PFSK-1 (cell line): Measurements from ENCODE around the gene SPAG5.

Source experiments
- FOXP2 ChIP-seq: optimal IDR thresholded peaks from 2 replicates; pipeline ENCODE3; 2011; ENCODE audit warnings: borderline replicate concordance, control low read depth, inconsistent platforms; ENCODE audit not compliant: insufficient read depth; ENCODE audit errors: extremely low read length, extremely low read depth
- POLR2AphosphoS5 ChIP-seq: IDR thresholded peaks from 2 replicates; pipeline ENCODE4 v1.6.1; 2012; ENCODE audit warnings: low read depth, mild to moderate bottlenecking, control low read depth, low read length, moderate library complexity
- SIN3A ChIP-seq: IDR thresholded peaks from 2 replicates; pipeline ENCODE4 v1.6.1; 2012; ENCODE audit warnings: mild to moderate bottlenecking, low read length, moderate library complexity, borderline replicate concordance; ENCODE audit not compliant: insufficient read depth
- TAF1 ChIP-seq: IDR thresholded peaks from 2 replicates; pipeline ENCODE4 v1.6.1; 2012; ENCODE audit warnings: low read length, control low read depth, borderline replicate concordance; ENCODE audit not compliant: insufficient read depth
- TF ChIP-seq, protein P1 (sequence below), 2 experiments: IDR thresholded peaks; 2 replicates each; pipeline versions ENCODE4 v1.6.1 to v1.8.0; 2011 to 2012; ENCODE audit warnings: low read depth in 2 of 2, low read length in 2 of 2, control low read depth in 1 of 2, inconsistent platforms in 1 of 2, mild to moderate bottlenecking in 1 of 2, moderate library complexity in 1 of 2; ENCODE audit not compliant: insufficient read depth in 1 of 2

Gene SPAG5

DNA sequence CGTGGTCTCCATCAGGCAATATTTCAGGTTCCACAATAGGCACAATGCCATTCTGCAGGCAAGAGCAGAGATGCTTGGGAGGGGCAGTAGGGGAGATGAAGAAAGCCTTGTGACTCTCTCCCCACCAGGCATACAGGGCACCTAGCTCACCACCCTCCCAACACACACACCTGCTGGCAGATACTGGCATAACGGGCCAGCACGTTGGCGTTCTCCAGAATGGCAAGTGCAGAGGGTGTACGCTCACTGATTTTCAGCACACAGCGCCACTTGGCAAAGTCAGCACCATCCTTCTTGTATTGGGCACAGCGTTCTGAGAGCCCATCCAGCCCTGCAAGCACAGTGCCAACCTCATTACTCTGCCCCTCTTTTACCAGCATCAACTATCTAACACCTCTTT lies 24.3 kb downstream of the SPAG5 start:
- no peak for TF ChIP-seq TAF1
- TF ChIP-seq POLR2AphosphoS5: no peak
- TF ChIP-seq, protein P1, sequence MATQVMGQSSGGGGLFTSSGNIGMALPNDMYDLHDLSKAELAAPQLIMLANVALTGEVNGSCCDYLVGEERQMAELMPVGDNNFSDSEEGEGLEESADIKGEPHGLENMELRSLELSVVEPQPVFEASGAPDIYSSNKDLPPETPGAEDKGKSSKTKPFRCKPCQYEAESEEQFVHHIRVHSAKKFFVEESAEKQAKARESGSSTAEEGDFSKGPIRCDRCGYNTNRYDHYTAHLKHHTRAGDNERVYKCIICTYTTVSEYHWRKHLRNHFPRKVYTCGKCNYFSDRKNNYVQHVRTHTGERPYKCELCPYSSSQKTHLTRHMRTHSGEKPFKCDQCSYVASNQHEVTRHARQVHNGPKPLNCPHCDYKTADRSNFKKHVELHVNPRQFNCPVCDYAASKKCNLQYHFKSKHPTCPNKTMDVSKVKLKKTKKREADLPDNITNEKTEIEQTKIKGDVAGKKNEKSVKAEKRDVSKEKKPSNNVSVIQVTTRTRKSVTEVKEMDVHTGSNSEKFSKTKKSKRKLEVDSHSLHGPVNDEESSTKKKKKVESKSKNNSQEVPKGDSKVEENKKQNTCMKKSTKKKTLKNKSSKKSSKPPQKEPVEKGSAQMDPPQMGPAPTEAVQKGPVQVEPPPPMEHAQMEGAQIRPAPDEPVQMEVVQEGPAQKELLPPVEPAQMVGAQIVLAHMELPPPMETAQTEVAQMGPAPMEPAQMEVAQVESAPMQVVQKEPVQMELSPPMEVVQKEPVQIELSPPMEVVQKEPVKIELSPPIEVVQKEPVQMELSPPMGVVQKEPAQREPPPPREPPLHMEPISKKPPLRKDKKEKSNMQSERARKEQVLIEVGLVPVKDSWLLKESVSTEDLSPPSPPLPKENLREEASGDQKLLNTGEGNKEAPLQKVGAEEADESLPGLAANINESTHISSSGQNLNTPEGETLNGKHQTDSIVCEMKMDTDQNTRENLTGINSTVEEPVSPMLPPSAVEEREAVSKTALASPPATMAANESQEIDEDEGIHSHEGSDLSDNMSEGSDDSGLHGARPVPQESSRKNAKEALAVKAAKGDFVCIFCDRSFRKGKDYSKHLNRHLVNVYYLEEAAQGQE (IDR thresholded peaks at IDR 0.05; ENCODE audit: insufficient read depth in 1 of 2, low read depth in 2 of 2, low read length in 2 of 2): no peak
- TF ChIP-seq SIN3A: no peak
- TF ChIP-seq FOXP2: no peak

DNA sequence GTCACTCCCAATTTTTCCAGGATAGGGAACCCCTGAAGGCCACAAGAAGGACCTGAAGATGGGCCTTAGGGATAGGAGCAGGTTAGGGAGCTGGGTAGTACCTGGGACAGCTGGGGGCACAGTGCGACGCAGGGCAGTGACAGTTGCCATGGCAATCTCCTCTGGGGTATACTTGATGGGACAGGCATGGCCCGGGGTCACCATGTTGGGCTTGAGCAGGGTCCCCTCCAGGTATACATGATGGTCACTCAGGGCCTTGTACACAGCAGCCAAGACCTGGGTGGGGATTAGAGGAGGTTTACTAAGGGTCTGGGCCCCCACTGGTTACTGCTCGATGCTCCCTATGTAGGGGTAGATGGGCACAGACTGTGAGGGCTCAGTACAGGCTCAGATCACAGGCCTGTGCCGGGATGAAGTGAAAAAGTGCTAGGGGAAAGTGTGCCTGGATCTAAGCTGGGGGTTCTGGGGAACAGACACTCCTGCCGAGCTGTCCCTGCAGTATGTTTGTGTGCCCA lies 24.8 kb downstream of the SPAG5 start:
- TF ChIP-seq, protein P1 (IDR thresholded peaks at IDR 0.05; ENCODE audit: insufficient read depth in 1 of 2, low read depth in 2 of 2, low read length in 2 of 2): no peak
- TF ChIP-seq FOXP2 (no peak), TAF1 (no peak), SIN3A (no peak), POLR2AphosphoS5 (no peak)

- TF ChIP-seq, protein P1 (IDR thresholded peaks at IDR 0.05; ENCODE audit: insufficient read depth in 1 of 2, low read depth in 2 of 2, low read length in 2 of 2): no peak
- TF ChIP-seq TAF1 (no peak), FOXP2 (no peak), POLR2AphosphoS5 (no peak), SIN3A (no peak)
These were observed 25.3 kb downstream of the SPAG5 start for GRCh38 chr17:28573521-28573920.

GRCh38 chr17:28573040-28573380 lies 25.8 kb downstream of the SPAG5 start:
- no peak for TF ChIP-seq POLR2AphosphoS5
- no peak for TF ChIP-seq SIN3A
- no peak for TF ChIP-seq TAF1
- no peak for TF ChIP-seq FOXP2
- TF ChIP-seq, protein P1 (IDR thresholded peaks at IDR 0.05; ENCODE audit: insufficient read depth in 1 of 2, low read depth in 2 of 2, low read length in 2 of 2): no peak

DNA sequence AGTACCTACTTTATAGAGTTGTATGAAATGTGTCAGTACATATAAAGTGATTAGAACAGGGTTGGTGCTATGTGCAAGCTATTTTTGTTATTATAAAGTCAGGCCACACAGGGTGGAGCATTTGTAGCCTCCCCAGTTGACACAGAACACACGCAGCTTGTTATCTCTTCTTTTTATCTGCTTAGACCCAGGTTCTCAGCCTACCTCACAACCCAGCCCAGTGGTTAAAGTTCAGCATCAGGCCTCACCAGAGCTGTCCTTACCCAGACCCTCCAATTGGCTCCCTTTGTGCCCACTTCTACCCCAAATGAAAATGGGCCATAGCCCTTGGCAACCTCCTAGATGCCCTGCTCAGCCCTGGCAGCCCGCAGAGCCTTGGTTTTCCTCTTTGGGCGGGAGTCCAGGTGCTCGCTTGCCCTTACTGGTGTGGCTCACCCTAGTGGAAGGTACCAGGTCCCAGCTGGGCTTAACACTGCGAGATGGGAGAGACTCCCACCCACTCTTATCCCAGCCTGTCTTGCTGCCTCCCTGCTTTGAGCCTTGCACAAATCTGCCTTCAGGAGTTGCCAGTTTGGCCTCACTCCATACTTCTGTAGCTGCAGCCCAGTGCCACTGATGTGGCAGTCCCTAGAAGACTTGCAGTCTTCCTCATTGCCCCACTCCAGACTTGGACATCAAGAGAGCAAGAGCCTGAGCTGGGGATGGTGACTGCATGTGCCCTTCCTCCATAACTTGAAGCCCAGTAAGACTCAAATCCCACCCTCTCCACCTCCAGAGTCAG lies 26.4 kb downstream of the SPAG5 start:
- TF ChIP-seq FOXP2: no peak
- TF ChIP-seq TAF1: no peak
- no peak for TF ChIP-seq POLR2AphosphoS5
- no peak for TF ChIP-seq SIN3A
